WTC11 (cell line): Measurements from ENCODE around the gene MRC2. TPM values are rescaled to one million over a fixed set of nuclear protein-coding genes. Genes with fewer than 3 reads are reported as not detected.

Experiments used
- ATAC-seq: fragments of 200-7000 bp; cut with Tn5 transposase; 2 replicates; pipeline ENCODE4 v1.10.0; 2021; ENCODE audit warnings: mild to moderate bottlenecking, moderate library complexity
- CTCF ChIA-PET: fragments of 300-600 bp; sonication (Branson Sonifier 250); formaldehyde crosslinking; loops from one replicate; lab custom pipeline; 2021; ENCODE audit warnings: antibody characterized with exemption; lab: Charles Lee
- POLR2A ChIA-PET: fragments of 350-600 bp; sonication (Branson Sonifier 250); formaldehyde crosslinking; loops from one replicate; lab custom pipeline; 2021; ENCODE audit warnings: antibody characterized with exemption; lab: Charles Lee
- DNase-seq: peaks from one replicate; pipeline ENCODE4 v3.0.0; 2021; ENCODE audit warnings: low spot score
- H3K27ac Mint-ChIP-seq: 2 replicates; pipeline ENCODE4 v1.8.0; 2021; ENCODE audit warnings: mixed read lengths
- H3K27me3 Mint-ChIP-seq: 2 replicates; pipeline ENCODE4 v1.8.0; 2021; ENCODE audit warnings: low read depth, mild to moderate bottlenecking, moderate library complexity, mixed read lengths
- H3K36me3 Mint-ChIP-seq: 2 replicates; pipeline ENCODE4 v1.8.0; 2021; ENCODE audit warnings: mixed read lengths
- H3K4me1 Mint-ChIP-seq: 2 replicates; pipeline ENCODE4 v1.8.0; 2022; ENCODE audit warnings: mixed read lengths
- H3K4me3 Mint-ChIP-seq: 2 replicates; pipeline ENCODE4 v1.8.0; 2021; ENCODE audit warnings: mild to moderate bottlenecking, moderate library complexity, mixed read lengths
- H3K9me3 Mint-ChIP-seq: 2 replicates; pipeline ENCODE4 v1.8.0; 2021; ENCODE audit warnings: mixed read lengths
- ATF1 ChIP-seq: sonication (generic); formaldehyde crosslinking; IDR thresholded peaks from 2 replicates; pipeline ENCODE4 v1.8.1; 2023; ENCODE audit warnings: mild to moderate bottlenecking, moderate library complexity, missing genetic modification reagents
- CREB1 ChIP-seq: sonication (generic); formaldehyde crosslinking; IDR thresholded peaks from 2 replicates; pipeline ENCODE4 v1.8.0; 2023; ENCODE audit warnings: mild to moderate bottlenecking, missing genetic modification reagents
- E2F4 ChIP-seq: sonication (generic); formaldehyde crosslinking; IDR thresholded peaks from 2 replicates; pipeline ENCODE4 v1.8.1; 2022; ENCODE audit warnings: low read depth, mild to moderate bottlenecking, moderate library complexity, missing genetic modification reagents, borderline replicate concordance
- FOXJ3 ChIP-seq: sonication (generic); formaldehyde crosslinking; IDR thresholded peaks from 2 replicates; pipeline ENCODE4 v1.9.0; 2021; ENCODE audit warnings: missing genetic modification reagents, mild to moderate bottlenecking, borderline replicate concordance
- FOXK1 ChIP-seq: sonication (generic); formaldehyde crosslinking; IDR thresholded peaks from 2 replicates; pipeline ENCODE4 v1.8.0; 2022; ENCODE audit warnings: mild to moderate bottlenecking, moderate library complexity, missing genetic modification reagents
- FOXP1 ChIP-seq: sonication (generic); formaldehyde crosslinking; IDR thresholded peaks from 2 replicates; pipeline ENCODE4 v1.8.0; 2022; ENCODE audit warnings: missing genetic modification reagents, mild to moderate bottlenecking, moderate library complexity, borderline replicate concordance
- GABPB1 ChIP-seq: sonication (generic); formaldehyde crosslinking; IDR thresholded peaks from 2 replicates; pipeline ENCODE4 v1.8.1; 2023; ENCODE audit warnings: mild to moderate bottlenecking, missing genetic modification reagents
- GTF2I ChIP-seq: fragments of 250-450 bp; sonication (Bioruptor Pico); conservative IDR thresholded peaks from 2 replicates; pipeline ENCODE4 v1.4.0; 2021; ENCODE audit warnings: mild to moderate bottlenecking
- IRF2 ChIP-seq: sonication (generic); formaldehyde crosslinking; IDR thresholded peaks from 2 replicates; pipeline ENCODE4 v1.8.0; 2022; ENCODE audit warnings: low read depth, missing genetic modification reagents, borderline replicate concordance
- JAZF1 ChIP-seq: fragments of 250-450 bp; sonication (Bioruptor Pico); IDR thresholded peaks from 2 replicates; pipeline ENCODE4 v1.9.0; 2021; ENCODE audit warnings: moderate library complexity, mild to moderate bottlenecking, inconsistent platforms
- MXD4 ChIP-seq: fragments of 250-450 bp; sonication (Bioruptor Pico); IDR thresholded peaks from 2 replicates; pipeline ENCODE4 v1.8.0; 2021; ENCODE audit warnings: mild to moderate bottlenecking, moderate library complexity, borderline replicate concordance
- MYBL2 ChIP-seq: sonication (generic); formaldehyde crosslinking; IDR thresholded peaks from 2 replicates; pipeline ENCODE4 v1.8.1; 2023; ENCODE audit warnings: mild to moderate bottlenecking, moderate library complexity, missing genetic modification reagents
- PRRX2 ChIP-seq: fragments of 250-450 bp; sonication (Bioruptor Pico); IDR thresholded peaks from 2 replicates; pipeline ENCODE4 v1.8.0; 2021; ENCODE audit warnings: mild to moderate bottlenecking
- TCF7 ChIP-seq: sonication (generic); formaldehyde crosslinking; IDR thresholded peaks from 2 replicates; pipeline ENCODE4 v1.8.0; 2022; ENCODE audit warnings: mild to moderate bottlenecking, low read depth, missing genetic modification reagents, moderate library complexity
- TP53 ChIP-seq: sonication (generic); formaldehyde crosslinking; IDR thresholded peaks from 2 replicates; pipeline ENCODE4 v1.8.1; 2023; ENCODE audit warnings: mild to moderate bottlenecking, missing genetic modification reagents
- ZNF317 ChIP-seq: sonication (generic); formaldehyde crosslinking; IDR thresholded peaks from 2 replicates; pipeline ENCODE4 v1.8.1; 2023; ENCODE audit warnings: low read depth, mild to moderate bottlenecking, moderate library complexity, missing genetic modification reagents, borderline replicate concordance
- ZNF532 ChIP-seq: fragments of 250-450 bp; sonication (Bioruptor Pico); IDR thresholded peaks from 2 replicates; pipeline ENCODE4 v1.9.0; 2021; ENCODE audit warnings: mild to moderate bottlenecking, borderline replicate concordance
- ZSCAN18 ChIP-seq: fragments of 250-450 bp; sonication (Bioruptor Pico); IDR thresholded peaks from 2 replicates; pipeline ENCODE4 v2.1.2; 2022; ENCODE audit warnings: mild to moderate bottlenecking, moderate library complexity
- total RNA-seq: library from RNA; stranded (reverse); gene quantifications from 3 replicates; pipeline ENCODE4 v1.2.3, GENCODE V29; 2021
- TF ChIP-seq, protein P1 (sequence below): sonication (generic); formaldehyde crosslinking; IDR thresholded peaks from 2 replicates; pipeline ENCODE4 v1.8.1; 2022; ENCODE audit warnings: mild to moderate bottlenecking, moderate library complexity, missing genetic modification reagents
- TF ChIP-seq, protein P2 (sequence below): fragments of 250-450 bp; sonication (Bioruptor Pico); IDR thresholded peaks from 2 replicates; pipeline ENCODE4 v1.8.0; 2021; ENCODE audit warnings: mild to moderate bottlenecking
- TF ChIP-seq, protein P3 (sequence below): sonication (generic); formaldehyde crosslinking; IDR thresholded peaks from 2 replicates; pipeline ENCODE4 v1.8.1; 2023; ENCODE audit warnings: mild to moderate bottlenecking, missing genetic modification reagents, moderate library complexity

MRC2 gene
- total RNA-seq, 1 experiment from 2014 or later: 35.3 TPM

- TF ChIP-seq FOXP1 (no peak), ATF1 (no peak), GABPB1 (CRISPR knock-in tag) (no peak), MXD4 (CRISPR knock-in tag) (no peak), TP53 (CRISPR knock-in tag) (no peak)
- TF ChIP-seq, protein P1, sequence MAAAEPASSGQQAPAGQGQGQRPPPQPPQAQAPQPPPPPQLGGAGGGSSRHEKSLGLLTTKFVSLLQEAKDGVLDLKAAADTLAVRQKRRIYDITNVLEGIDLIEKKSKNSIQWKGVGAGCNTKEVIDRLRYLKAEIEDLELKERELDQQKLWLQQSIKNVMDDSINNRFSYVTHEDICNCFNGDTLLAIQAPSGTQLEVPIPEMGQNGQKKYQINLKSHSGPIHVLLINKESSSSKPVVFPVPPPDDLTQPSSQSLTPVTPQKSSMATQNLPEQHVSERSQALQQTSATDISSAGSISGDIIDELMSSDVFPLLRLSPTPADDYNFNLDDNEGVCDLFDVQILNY (CRISPR knock-in tag): no peak
- ATAC-seq (no peak), DNase-seq (no peak)
- Mint-ChIP-seq H3K27me3 (no peaks in the 10 kb centered on the region), H3K4me3 (no peak overlapping the region), H3K4me1 (no peaks in the 10 kb centered on the region), H3K27ac (no peak overlapping the region), H3K9me3 (no peaks in the 10 kb centered on the region), H3K36me3 (no peaks in the 10 kb centered on the region)
- CTCF ChIA-PET: no interaction called here
- POLR2A ChIA-PET: no interaction called here
These were observed 48.9 kb downstream of the MRC2 start for GRCh38 chr17:62676231-62676943.

DNA sequence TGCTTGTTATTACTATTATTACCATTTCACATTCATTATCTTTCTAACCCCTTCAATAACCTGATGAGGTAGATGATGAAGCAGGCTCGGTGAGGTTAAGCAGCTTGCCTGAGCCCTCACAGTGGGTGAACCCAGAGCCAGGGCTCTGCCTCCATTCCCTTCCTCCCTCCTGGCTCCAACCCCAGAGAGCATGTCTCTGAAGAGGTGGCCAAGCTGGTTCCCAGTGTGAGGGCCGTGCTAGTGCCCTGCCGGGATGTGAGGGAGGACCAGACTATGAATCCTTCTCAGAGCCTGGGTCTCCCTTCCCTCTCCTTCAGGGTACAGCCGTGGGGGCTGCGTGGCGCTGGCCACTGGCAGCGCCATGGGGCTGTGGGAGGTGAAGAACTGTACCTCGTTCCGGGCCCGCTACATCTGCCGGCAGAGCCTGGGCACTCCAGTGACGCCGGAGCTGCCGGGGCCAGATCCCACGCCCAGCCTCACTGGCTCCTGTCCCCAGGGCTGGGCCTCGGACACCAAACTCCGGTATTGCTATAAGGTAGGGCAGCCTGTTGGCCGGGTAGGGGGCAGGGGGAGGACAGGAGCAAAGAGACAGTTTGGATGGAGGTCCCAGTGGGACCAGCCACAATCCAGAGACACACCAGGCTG is 49.6 kb downstream of the MRC2 start:
- H3K36me3 Mint-ChIP-seq: no peaks in the 10 kb centered on the region
- H3K9me3 Mint-ChIP-seq: no peaks in the 10 kb centered on the region
- ATAC-seq: no peak
- POLR2A ChIA-PET: no interaction called here
- no peak overlapping the region for H3K4me3 Mint-ChIP-seq
- CTCF ChIA-PET: no interaction called here
- no peak for DNase-seq
- no peak for TF ChIP-seq CREB1 (CRISPR knock-in tag)
- no peak for TF ChIP-seq ATF1
- TF ChIP-seq JAZF1 (CRISPR knock-in tag): no peak
- no peak for TF ChIP-seq ZNF532
- TF ChIP-seq IRF2 (CRISPR knock-in tag): no peak
- TF ChIP-seq E2F4: no peak
- H3K4me1 Mint-ChIP-seq: no peaks in the 10 kb centered on the region
- no peak overlapping the region for H3K27ac Mint-ChIP-seq
- H3K27me3 Mint-ChIP-seq: no peaks in the 10 kb centered on the region

DNA sequence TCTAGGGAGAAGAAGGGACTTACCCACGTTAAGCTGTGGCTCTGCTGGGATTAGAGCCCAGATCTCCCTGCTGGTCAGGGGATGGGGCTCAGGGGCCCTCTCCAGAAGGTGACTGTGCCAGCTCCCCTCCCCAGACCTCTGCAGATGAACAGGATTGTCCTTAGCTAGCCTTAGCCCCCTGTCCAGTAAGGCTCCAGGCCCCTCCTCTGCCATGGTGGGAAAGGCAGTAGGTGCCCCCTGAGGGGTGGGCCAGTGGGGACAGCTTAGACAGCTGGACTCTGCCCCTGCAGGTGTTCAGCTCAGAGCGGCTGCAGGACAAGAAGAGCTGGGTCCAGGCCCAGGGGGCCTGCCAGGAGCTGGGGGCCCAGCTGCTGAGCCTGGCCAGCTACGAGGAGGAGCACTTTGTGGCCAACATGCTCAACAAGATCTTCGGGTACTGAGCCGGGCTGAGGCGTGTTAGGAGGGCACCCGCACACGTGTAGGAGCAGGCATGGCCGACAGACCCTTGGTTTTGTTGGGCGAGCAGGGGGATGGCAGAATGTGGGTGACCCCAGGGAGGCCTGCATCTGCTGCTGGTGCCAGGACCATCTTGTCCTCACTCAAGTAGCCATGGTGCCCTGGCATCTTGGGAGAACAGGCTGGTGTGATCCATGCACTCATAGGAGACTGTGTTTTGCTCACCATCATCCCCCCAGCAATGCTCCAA is 50.9 kb downstream of the MRC2 start:
- ChIA-PET POLR2A (no interaction called here), CTCF (interaction anchor here (3.2 kb wide), 1 partner anchor 14 kb away, joined by 14 read pairs; no protein-coding TSS in a partner anchor)
- H3K36me3 Mint-ChIP-seq: no peaks in the 10 kb centered on the region
- H3K9me3 Mint-ChIP-seq: no peaks in the 10 kb centered on the region
- H3K4me1 Mint-ChIP-seq: no peaks in the 10 kb centered on the region
- DNase-seq (no peak), ATAC-seq (no peak)
- H3K27me3 Mint-ChIP-seq: no peaks in the 10 kb centered on the region
- no peak overlapping the region for H3K27ac Mint-ChIP-seq
- H3K4me3 Mint-ChIP-seq: no peak overlapping the region
- TF ChIP-seq ZNF317: no peak
- TF ChIP-seq, protein P2, sequence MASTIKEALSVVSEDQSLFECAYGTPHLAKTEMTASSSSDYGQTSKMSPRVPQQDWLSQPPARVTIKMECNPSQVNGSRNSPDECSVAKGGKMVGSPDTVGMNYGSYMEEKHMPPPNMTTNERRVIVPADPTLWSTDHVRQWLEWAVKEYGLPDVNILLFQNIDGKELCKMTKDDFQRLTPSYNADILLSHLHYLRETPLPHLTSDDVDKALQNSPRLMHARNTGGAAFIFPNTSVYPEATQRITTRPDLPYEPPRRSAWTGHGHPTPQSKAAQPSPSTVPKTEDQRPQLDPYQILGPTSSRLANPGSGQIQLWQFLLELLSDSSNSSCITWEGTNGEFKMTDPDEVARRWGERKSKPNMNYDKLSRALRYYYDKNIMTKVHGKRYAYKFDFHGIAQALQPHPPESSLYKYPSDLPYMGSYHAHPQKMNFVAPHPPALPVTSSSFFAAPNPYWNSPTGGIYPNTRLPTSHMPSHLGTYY: no peak
- TF ChIP-seq TCF7 (CRISPR knock-in tag): no peak
- no peak for TF ChIP-seq GTF2I
- TF ChIP-seq, protein P3, sequence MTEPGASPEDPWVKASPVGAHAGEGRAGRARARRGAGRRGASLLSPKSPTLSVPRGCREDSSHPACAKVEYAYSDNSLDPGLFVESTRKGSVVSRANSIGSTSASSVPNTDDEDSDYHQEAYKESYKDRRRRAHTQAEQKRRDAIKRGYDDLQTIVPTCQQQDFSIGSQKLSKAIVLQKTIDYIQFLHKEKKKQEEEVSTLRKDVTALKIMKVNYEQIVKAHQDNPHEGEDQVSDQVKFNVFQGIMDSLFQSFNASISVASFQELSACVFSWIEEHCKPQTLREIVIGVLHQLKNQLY (CRISPR knock-in tag): no peak
- no peak for TF ChIP-seq ZSCAN18 (CRISPR knock-in tag)
- TF ChIP-seq PRRX2 (CRISPR knock-in tag): no peak
- TF ChIP-seq FOXJ3: no peak
- TF ChIP-seq FOXK1: no peak
- no peak for TF ChIP-seq JAZF1 (CRISPR knock-in tag)
- TF ChIP-seq MYBL2 (CRISPR knock-in tag): no peak
